ENCODE data around the gene STX16. TPM values are rescaled to one million over a fixed set of nuclear protein-coding genes. Genes with fewer than 3 reads are reported as not detected.
A peak's percentile ranks its signal among the peaks of the same experiment; 100 is the strongest.

The STX16 gene
- total and polyA plus RNA-seq, 2 of the 13 experiments (the other 11 are each of a cell fraction or from before 2014, with no cell fraction given), result 28.0 to 72.7 TPM

DNA sequence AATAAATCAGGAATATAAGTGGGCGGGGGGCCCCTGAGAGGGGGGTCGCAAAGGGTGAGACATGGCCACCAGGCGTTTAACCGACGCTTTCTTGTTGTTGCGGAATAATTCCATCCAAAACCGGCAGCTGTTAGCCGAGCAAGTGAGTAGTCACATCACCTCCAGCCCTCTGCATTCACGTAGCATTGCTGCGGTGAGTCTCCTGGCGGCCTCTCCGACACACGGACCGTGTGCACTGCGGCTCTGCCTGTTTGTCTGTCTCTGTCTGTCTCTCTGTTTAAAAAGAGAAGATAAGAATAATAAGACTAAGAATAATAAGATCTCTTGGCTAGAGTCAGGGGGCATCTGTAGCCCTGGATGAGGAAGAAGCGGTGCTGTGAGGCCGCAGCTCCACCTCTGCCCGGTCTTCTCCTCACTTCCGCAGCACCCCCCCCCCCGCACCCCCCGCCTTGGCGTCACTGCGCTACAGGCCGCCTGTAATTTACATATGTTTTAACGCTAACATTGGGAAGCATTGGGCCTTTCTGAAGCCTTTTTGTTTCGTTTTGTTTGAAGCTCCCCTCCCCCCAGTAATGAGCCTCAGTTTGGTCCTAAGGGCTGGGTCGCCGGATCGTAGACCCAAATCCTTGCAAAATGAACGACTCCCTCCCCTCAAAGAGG is 993 bp downstream of the STX16 start (continued):
- TF ChIP-seq, protein P1, sequence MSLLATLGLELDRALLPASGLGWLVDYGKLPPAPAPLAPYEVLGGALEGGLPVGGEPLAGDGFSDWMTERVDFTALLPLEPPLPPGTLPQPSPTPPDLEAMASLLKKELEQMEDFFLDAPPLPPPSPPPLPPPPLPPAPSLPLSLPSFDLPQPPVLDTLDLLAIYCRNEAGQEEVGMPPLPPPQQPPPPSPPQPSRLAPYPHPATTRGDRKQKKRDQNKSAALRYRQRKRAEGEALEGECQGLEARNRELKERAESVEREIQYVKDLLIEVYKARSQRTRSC (CRISPR knock-in tag; IDR thresholded peaks at IDR 0.05; ENCODE audit: low read depth), result no peak
- no peak for TF ChIP-seq HOXA7 (CRISPR knock-in tag; IDR thresholded peaks at IDR 0.05)
- peak; percentile 54; the same call in 1 of the 2 replicates for TF ChIP-seq ZFP37 (CRISPR knock-in tag; IDR thresholded peaks at IDR 0.05; ENCODE audit: borderline replicate concordance)
- TF ChIP-seq TBL1XR1 (IDR thresholded peaks at IDR 0.05; ENCODE audit: borderline replicate concordance, low read length, partially characterized antibody), result no peak
- TF ChIP-seq RBAK (CRISPR knock-in tag; IDR thresholded peaks at IDR 0.05), result no peak
- TF ChIP-seq ZNF614 (CRISPR knock-in tag; IDR thresholded peaks at IDR 0.05; ENCODE audit: borderline replicate concordance), result peak; percentile 45; the same call in 1 of the 2 replicates
- no peak for TF ChIP-seq ZNF180 (CRISPR knock-in tag; IDR thresholded peaks at IDR 0.05; ENCODE audit: borderline replicate concordance, low read depth)
- TF ChIP-seq ZNF562 (CRISPR knock-in tag; IDR thresholded peaks at IDR 0.05; ENCODE audit: borderline replicate concordance), result no peak
- TF ChIP-seq ATF3 (CRISPR knock-in tag; IDR thresholded peaks at IDR 0.05), result no peak
- no peak for TF ChIP-seq TCF7 (IDR thresholded peaks at IDR 0.05; ENCODE audit: low read depth)
- no peak for TF ChIP-seq ZNF784 (CRISPR knock-in tag; IDR thresholded peaks at IDR 0.05; ENCODE audit: borderline replicate concordance)
- TF ChIP-seq AKNA (CRISPR knock-in tag; IDR thresholded peaks at IDR 0.05; ENCODE audit: borderline replicate concordance), result no peak
- TF ChIP-seq ERF (CRISPR knock-in tag; IDR thresholded peaks at IDR 0.05), result no peak
- TF ChIP-seq, protein P2, sequence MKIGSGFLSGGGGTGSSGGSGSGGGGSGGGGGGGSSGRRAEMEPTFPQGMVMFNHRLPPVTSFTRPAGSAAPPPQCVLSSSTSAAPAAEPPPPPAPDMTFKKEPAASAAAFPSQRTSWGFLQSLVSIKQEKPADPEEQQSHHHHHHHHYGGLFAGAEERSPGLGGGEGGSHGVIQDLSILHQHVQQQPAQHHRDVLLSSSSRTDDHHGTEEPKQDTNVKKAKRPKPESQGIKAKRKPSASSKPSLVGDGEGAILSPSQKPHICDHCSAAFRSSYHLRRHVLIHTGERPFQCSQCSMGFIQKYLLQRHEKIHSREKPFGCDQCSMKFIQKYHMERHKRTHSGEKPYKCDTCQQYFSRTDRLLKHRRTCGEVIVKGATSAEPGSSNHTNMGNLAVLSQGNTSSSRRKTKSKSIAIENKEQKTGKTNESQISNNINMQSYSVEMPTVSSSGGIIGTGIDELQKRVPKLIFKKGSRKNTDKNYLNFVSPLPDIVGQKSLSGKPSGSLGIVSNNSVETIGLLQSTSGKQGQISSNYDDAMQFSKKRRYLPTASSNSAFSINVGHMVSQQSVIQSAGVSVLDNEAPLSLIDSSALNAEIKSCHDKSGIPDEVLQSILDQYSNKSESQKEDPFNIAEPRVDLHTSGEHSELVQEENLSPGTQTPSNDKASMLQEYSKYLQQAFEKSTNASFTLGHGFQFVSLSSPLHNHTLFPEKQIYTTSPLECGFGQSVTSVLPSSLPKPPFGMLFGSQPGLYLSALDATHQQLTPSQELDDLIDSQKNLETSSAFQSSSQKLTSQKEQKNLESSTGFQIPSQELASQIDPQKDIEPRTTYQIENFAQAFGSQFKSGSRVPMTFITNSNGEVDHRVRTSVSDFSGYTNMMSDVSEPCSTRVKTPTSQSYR (CRISPR knock-in tag; IDR thresholded peaks at IDR 0.05; ENCODE audit: borderline replicate concordance), result peak; percentile 33
- TF ChIP-seq ZNF788 (CRISPR knock-in tag; IDR thresholded peaks at IDR 0.05; ENCODE audit: borderline replicate concordance), result no peak
- TF ChIP-seq, protein P3, sequence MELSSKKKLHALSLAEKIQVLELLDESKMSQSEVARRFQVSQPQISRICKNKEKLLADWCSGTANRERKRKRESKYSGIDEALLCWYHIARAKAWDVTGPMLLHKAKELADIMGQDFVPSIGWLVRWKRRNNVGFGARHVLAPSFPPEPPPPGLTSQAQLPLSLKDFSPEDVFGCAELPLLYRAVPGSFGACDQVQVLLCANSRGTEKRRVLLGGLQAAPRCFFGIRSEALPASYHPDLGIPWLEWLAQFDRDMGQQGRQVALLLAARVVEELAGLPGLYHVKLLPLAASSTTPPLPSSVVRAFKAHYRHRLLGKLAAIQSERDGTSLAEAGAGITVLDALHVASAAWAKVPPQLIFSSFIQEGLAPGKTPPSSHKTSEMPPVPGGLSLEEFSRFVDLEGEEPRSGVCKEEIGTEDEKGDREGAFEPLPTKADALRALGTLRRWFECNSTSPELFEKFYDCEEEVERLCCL (CRISPR knock-in tag; IDR thresholded peaks at IDR 0.05; ENCODE audit: borderline replicate concordance), result no peak
- TF ChIP-seq PPARG (CRISPR knock-in tag; conservative IDR thresholded peaks at IDR 0.05), result no peak
- TF ChIP-seq ZNF737 (CRISPR knock-in tag; IDR thresholded peaks at IDR 0.05; ENCODE audit: borderline replicate concordance), result peak; percentile 23; the same call in 1 of the 2 replicates
